ENCODE measurements around the gene ATF7IP.

DNA sequence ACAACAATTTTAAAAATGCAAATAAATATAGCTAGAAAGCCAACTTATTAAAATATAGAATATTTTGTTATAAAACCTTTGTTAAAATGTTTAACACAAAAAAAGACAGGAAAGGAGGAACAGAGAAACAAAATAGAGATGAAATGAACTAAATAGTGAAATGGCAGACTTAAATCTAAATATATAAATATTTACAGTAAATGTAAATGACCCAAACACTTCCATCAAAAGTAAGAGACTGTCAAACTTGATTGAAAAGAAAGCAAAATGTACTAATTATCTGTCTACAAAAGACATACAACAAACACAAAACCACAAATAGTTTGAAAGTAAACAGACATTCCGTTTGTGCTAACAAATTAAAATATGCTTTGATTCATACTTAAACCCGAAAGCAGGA is 160.5 kb downstream of the ATF7IP start:
- TF ChIP-seq, protein P1, sequence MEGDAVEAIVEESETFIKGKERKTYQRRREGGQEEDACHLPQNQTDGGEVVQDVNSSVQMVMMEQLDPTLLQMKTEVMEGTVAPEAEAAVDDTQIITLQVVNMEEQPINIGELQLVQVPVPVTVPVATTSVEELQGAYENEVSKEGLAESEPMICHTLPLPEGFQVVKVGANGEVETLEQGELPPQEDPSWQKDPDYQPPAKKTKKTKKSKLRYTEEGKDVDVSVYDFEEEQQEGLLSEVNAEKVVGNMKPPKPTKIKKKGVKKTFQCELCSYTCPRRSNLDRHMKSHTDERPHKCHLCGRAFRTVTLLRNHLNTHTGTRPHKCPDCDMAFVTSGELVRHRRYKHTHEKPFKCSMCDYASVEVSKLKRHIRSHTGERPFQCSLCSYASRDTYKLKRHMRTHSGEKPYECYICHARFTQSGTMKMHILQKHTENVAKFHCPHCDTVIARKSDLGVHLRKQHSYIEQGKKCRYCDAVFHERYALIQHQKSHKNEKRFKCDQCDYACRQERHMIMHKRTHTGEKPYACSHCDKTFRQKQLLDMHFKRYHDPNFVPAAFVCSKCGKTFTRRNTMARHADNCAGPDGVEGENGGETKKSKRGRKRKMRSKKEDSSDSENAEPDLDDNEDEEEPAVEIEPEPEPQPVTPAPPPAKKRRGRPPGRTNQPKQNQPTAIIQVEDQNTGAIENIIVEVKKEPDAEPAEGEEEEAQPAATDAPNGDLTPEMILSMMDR (IDR thresholded peaks at IDR 0.05) = no peak
- TF ChIP-seq SIN3A (IDR thresholded peaks at IDR 0.05; ENCODE audit: borderline replicate concordance, insufficient read depth, low read depth, low read length) (no peak), POLR2AphosphoS5 (IDR thresholded peaks at IDR 0.05; ENCODE audit: low read depth, low read length) (no peak), TCF7L2 (IDR thresholded peaks at IDR 0.05; ENCODE audit: low read depth, low read length) (no peak)
- TF ChIP-seq, protein P2, sequence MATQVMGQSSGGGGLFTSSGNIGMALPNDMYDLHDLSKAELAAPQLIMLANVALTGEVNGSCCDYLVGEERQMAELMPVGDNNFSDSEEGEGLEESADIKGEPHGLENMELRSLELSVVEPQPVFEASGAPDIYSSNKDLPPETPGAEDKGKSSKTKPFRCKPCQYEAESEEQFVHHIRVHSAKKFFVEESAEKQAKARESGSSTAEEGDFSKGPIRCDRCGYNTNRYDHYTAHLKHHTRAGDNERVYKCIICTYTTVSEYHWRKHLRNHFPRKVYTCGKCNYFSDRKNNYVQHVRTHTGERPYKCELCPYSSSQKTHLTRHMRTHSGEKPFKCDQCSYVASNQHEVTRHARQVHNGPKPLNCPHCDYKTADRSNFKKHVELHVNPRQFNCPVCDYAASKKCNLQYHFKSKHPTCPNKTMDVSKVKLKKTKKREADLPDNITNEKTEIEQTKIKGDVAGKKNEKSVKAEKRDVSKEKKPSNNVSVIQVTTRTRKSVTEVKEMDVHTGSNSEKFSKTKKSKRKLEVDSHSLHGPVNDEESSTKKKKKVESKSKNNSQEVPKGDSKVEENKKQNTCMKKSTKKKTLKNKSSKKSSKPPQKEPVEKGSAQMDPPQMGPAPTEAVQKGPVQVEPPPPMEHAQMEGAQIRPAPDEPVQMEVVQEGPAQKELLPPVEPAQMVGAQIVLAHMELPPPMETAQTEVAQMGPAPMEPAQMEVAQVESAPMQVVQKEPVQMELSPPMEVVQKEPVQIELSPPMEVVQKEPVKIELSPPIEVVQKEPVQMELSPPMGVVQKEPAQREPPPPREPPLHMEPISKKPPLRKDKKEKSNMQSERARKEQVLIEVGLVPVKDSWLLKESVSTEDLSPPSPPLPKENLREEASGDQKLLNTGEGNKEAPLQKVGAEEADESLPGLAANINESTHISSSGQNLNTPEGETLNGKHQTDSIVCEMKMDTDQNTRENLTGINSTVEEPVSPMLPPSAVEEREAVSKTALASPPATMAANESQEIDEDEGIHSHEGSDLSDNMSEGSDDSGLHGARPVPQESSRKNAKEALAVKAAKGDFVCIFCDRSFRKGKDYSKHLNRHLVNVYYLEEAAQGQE (IDR thresholded peaks at IDR 0.05; ENCODE audit: insufficient read depth in 1 of 2, low read depth in 2 of 2, low read length in 1 of 2) = no peak
